ENCODE measurements around the gene FGB. TPM values are rescaled to one million over a fixed set of nuclear protein-coding genes. Genes with fewer than 3 reads are reported as not detected.

FGB gene
- total and polyA plus RNA-seq, 2 of the 13 experiments (the other 11 are each of a cell fraction or from before 2014, with no cell fraction given): 226 to 784 TPM

- BruUV-seq (replicated peaks): no TSS peak
- CTCF ChIA-PET (ENCODE audit: low intra/inter-chr PET ratio, low total read pairs): no interaction called here
- in situ Hi-C loops (cut with HindIII; ENCODE audit: extremely low pct_ligation_motif_present, low pct_unique_long_range_greater_than_20kb): no loop called here
- TF ChIP-seq KLF6 (CRISPR knock-in tag; IDR thresholded peaks at IDR 0.05) (no peak), NR0B2 (CRISPR knock-in tag; IDR thresholded peaks at IDR 0.05) (no peak), ZSCAN12 (CRISPR knock-in tag; IDR thresholded peaks at IDR 0.05) (no peak), CSRNP2 (CRISPR knock-in tag; conservative IDR thresholded peaks at IDR 0.05; ENCODE audit: low read depth) (no peak), HCFC1 (IDR thresholded peaks at IDR 0.05; ENCODE audit: low read depth, low read length) (no peak), ZNF614 (CRISPR knock-in tag; IDR thresholded peaks at IDR 0.05; ENCODE audit: borderline replicate concordance) (no peak), ZNF644 (CRISPR knock-in tag; IDR thresholded peaks at IDR 0.05; ENCODE audit: low read depth) (no peak), TARDBP (CRISPR knock-in tag; IDR thresholded peaks at IDR 0.05) (no peak), ZNF841 (CRISPR knock-in tag; IDR thresholded peaks at IDR 0.05; ENCODE audit: borderline replicate concordance) (no peak), AHDC1 (CRISPR knock-in tag; IDR thresholded peaks at IDR 0.05; ENCODE audit: borderline replicate concordance) (no peak), PAX8 (CRISPR knock-in tag; IDR thresholded peaks at IDR 0.05; ENCODE audit: borderline replicate concordance) (no peak), ZNF720 (CRISPR knock-in tag; IDR thresholded peaks at IDR 0.05) (no peak), GLMP (CRISPR knock-in tag; IDR thresholded peaks at IDR 0.05; ENCODE audit: borderline replicate concordance) (no peak)
Measured at GRCh38 chr4:154516318-154517029, 46.3 kb upstream of the FGB start.

More at GRCh38 chr4:154516318-154517029, 46.3 kb upstream of the FGB start:
- no peaks in the 10 kb centered on the region for H3K9me3 ChIP-seq (ENCODE audit: low read length)
- H2AFZ ChIP-seq (ENCODE audit: low read length): no peak overlapping the region
- POLR2A ChIA-PET: no interaction called here
- H3K4me3 ChIP-seq (replicated peaks in 1 of 3; ENCODE audit: insufficient read depth in 1 of 3, low read depth in 2 of 3, low read length in 3 of 3): no peak overlapping the region
- DNase-seq (ENCODE audit: low spot score): no peak
- no peaks in the 10 kb centered on the region for H4K20me1 ChIP-seq (ENCODE audit: insufficient read depth, low read length)
- intact Hi-C loops (cut with micrococcal nuclease; ENCODE audit: unreplicated experiment): no loop called here
- H3K9ac ChIP-seq (ENCODE audit: insufficient read depth, low read depth, low read length): no peak overlapping the region
- ATAC-seq: no peak
- 4% methylated on average over 1 of the region's 1 CpG for WGBS (ENCODE audit: low lambda C conversion rate)
- no peaks in the 10 kb centered on the region for H3K4me1 ChIP-seq (ENCODE audit: insufficient read depth, low read length)
- H3K36me3 ChIP-seq (replicated peaks in 1 of 2; ENCODE audit: control insufficient read depth in 1 of 2, insufficient read depth in 2 of 2, low read length in 2 of 2): no peaks in the 10 kb centered on the region
- no peak for FAIRE-seq
- H3K4me2 ChIP-seq (ENCODE audit: low read depth, low read length): no peak overlapping the region
- peaks cover 0 to 11% of the 10 kb centered on the region in 2 experiments; a peak in 3 of 5 replicates for H3K27me3 ChIP-seq (ENCODE audit: control insufficient read depth in 1 of 2, insufficient read depth in 2 of 2, low read length in 2 of 2)
- H3K79me2 ChIP-seq (ENCODE audit: insufficient read depth, low read length): no peaks in the 10 kb centered on the region
- no peak overlapping the region for H3K27ac ChIP-seq (ENCODE audit: extremely low read length, insufficient read depth, low read length)
